ENCODE measurements around the gene RTN3. TPM values are rescaled to one million over a fixed set of nuclear protein-coding genes. Genes with fewer than 3 reads are reported as not detected.

Gene RTN3
- total RNA-seq, 1 donor = 108 TPM

- no peaks in the 10 kb centered on the region for H3K27me3 ChIP-seq (ENCODE audit: insufficient read depth, low read length)
- TF ChIP-seq CTCF (IDR thresholded peaks at IDR 0.05; ENCODE audit: extremely low read depth, low read depth, low read length) = no peak
- peak; percentile 88 for DNase-seq (ENCODE audit: insufficient read length, low spot score, missing footprints)
- peaks cover 7% of the 10 kb centered on the region for H3K79me2 ChIP-seq (ENCODE audit: insufficient read depth, low read length)
- no peaks in the 10 kb centered on the region for H3K9me3 ChIP-seq (ENCODE audit: low read depth, low read length)
- peaks cover 4% of the 10 kb centered on the region for H4K20me1 ChIP-seq (ENCODE audit: insufficient read depth, low read length)
- no peak overlapping the region for H2AFZ ChIP-seq (ENCODE audit: low read length)
- H3K4me1 ChIP-seq (ENCODE audit: insufficient read depth, low read length) = no peaks in the 10 kb centered on the region
- H3K36me3 ChIP-seq (ENCODE audit: insufficient read depth, low read length) = peaks cover 17% of the 10 kb centered on the region
- H3K27ac ChIP-seq (ENCODE audit: low read depth, low read length) = no peak overlapping the region
- no peak overlapping the region for H3K4me2 ChIP-seq (ENCODE audit: insufficient read depth, low read length)
- no peak overlapping the region for H3K4me3 ChIP-seq (ENCODE audit: insufficient read depth, low read length)
Observed at GRCh38 chr11:63761188-63761587, 79.9 kb downstream of the RTN3 start.

DNA sequence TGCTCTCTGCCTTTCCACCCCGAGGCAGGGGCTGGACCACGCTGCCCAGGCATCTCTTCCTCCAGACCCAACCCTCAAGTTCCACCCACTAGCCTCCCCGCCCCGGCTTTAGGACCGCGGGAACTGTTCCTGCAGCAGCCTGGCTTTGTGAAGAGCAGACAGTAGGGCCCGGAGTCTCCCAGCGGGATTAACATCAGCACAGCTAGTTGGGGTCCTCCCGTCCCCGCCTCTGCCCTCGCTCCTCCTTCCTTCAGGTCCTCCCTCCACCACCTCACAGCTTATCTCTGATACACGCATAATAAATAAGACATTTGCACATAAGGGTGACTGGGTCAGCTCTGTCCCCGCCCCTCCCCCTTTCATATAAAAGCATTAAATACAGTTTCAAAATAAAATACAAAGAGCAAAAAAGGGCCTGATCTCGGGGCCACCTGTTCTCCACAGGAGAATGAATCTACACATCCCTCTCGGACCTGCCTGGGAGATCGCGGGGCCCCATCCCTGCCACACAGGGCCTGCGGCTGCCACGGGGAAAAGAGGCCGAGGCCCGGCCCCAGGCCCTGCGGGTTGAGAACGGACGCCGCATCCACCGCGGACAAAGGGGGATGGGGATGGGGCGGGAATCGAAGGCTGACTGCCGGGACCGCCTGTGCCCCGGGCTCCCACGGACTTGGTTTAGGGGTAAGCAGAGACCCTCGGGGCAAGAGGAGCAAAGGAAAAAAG lies 80.8 kb downstream of the RTN3 start:
- no peak overlapping the region for H2AFZ ChIP-seq (ENCODE audit: low read length)

GRCh38 chr11:63762654-63763495 lies 81.6 kb downstream of the RTN3 start:
- peak overlapping the region; percentile 51 for H3K4me2 ChIP-seq (ENCODE audit: insufficient read depth, low read length)
- no peak for TF ChIP-seq CTCF (IDR thresholded peaks at IDR 0.05; ENCODE audit: extremely low read depth, low read depth, low read length)
- DNase-seq (ENCODE audit: insufficient read length, low spot score, missing footprints) = peak; percentile 92
- H4K20me1 ChIP-seq (ENCODE audit: insufficient read depth, low read length) = peaks cover 12% of the 10 kb centered on the region
- H3K27me3 ChIP-seq (ENCODE audit: insufficient read depth, low read length) = no peaks in the 10 kb centered on the region
- no peak overlapping the region for H3K27ac ChIP-seq (ENCODE audit: low read depth, low read length)
- H3K79me2 ChIP-seq (ENCODE audit: insufficient read depth, low read length) = peaks cover 16% of the 10 kb centered on the region
- peaks cover 17% of the 10 kb centered on the region for H3K36me3 ChIP-seq (ENCODE audit: insufficient read depth, low read length)
- H2AFZ ChIP-seq (ENCODE audit: low read length) = no peak overlapping the region
- no peak overlapping the region for H3K4me3 ChIP-seq (ENCODE audit: insufficient read depth, low read length)
- H3K9me3 ChIP-seq (ENCODE audit: low read depth, low read length) = no peaks in the 10 kb centered on the region
- H3K4me1 ChIP-seq (ENCODE audit: insufficient read depth, low read length) = peaks cover 4% of the 10 kb centered on the region

More for the DNA sequence above, 80.8 kb downstream of the RTN3 start:
- Histone ChIP-seq H4K20me1 (ENCODE audit: insufficient read depth, low read length) (peaks cover 9% of the 10 kb centered on the region), H3K79me2 (ENCODE audit: insufficient read depth, low read length) (peaks cover 16% of the 10 kb centered on the region), H3K27ac (ENCODE audit: low read depth, low read length) (no peak overlapping the region), H3K36me3 (ENCODE audit: insufficient read depth, low read length) (peaks cover 17% of the 10 kb centered on the region), H3K4me3 (ENCODE audit: insufficient read depth, low read length) (no peak overlapping the region), H3K4me1 (ENCODE audit: insufficient read depth, low read length) (peaks cover 2% of the 10 kb centered on the region), H3K4me2 (ENCODE audit: insufficient read depth, low read length) (no peak overlapping the region), H3K9me3 (ENCODE audit: low read depth, low read length) (no peaks in the 10 kb centered on the region), H3K27me3 (ENCODE audit: insufficient read depth, low read length) (no peaks in the 10 kb centered on the region)
- TF ChIP-seq CTCF (IDR thresholded peaks at IDR 0.05; ENCODE audit: extremely low read depth, low read depth, low read length) = no peak
- DNase-seq (ENCODE audit: insufficient read length, low spot score, missing footprints) = peak; percentile 90

All from osteoblast (primary cell).